Measurements from ENCODE around the gene ESPL1.
"Not testable (repeated sequence)": the region's sequence is repeated elsewhere in the genome, so short reads cannot be mapped to it uniquely, and the experiment has no call there.

Gene ESPL1

GRCh38 chr12:53288322-53288721 is 20.2 kb downstream of the ESPL1 start:
- CTCF ChIA-PET, result interaction anchor here (0.6 to 11.7 kb wide), 13 partner anchors 9 to 223 kb away, joined by 3 to 166 read pairs (median 4); partner anchors contain the start of genes CSAD, ESPL1, ITGB7 and ZNF740
- Mint-ChIP-seq H3K27ac (no peak overlapping the region), H3K36me3 (peaks cover 56% of the 10 kb centered on the region), H3K9me3 (no peaks in the 10 kb centered on the region), H3K4me1 (peaks cover 4% of the 10 kb centered on the region), H3K27me3 (no peaks in the 10 kb centered on the region), H3K4me3 (no peak overlapping the region)
- DNase-seq, result no peak

- Mint-ChIP-seq H3K9me3 (no peaks in the 10 kb centered on the region), H3K27me3 (no peaks in the 10 kb centered on the region), H3K4me1 (peaks cover 13% of the 10 kb centered on the region), H3K4me3 (no peak overlapping the region), H3K36me3 (peaks cover 59% of the 10 kb centered on the region), H3K27ac (no peak overlapping the region)
- CTCF ChIA-PET, result interaction anchor here (1.0 to 11.7 kb wide), 6 partner anchors 11 to 224 kb away, joined by 3 to 166 read pairs (median 5); partner anchors contain the start of genes AAAS and ITGB7
- DNase-seq, result no peak
Measured at GRCh38 chr12:53289891-53290290, 21.8 kb downstream of the ESPL1 start.

- H3K27ac Mint-ChIP-seq, result no peak overlapping the region
- no peaks in the 10 kb centered on the region for H3K27me3 Mint-ChIP-seq
- H3K4me3 Mint-ChIP-seq, result no peak overlapping the region
- CTCF ChIA-PET, result interaction anchor here (1.0 to 11.7 kb wide), 6 partner anchors 23 to 225 kb away, joined by 3 to 166 read pairs (median 5); partner anchors contain the start of genes AAAS and ITGB7
- H3K36me3 Mint-ChIP-seq, result peaks cover 60% of the 10 kb centered on the region
- no peaks in the 10 kb centered on the region for H3K9me3 Mint-ChIP-seq
- no peak for DNase-seq
- H3K4me1 Mint-ChIP-seq, result peaks cover 21% of the 10 kb centered on the region
Measured at GRCh38 chr12:53290661-53291060, 22.6 kb downstream of the ESPL1 start.

- Mint-ChIP-seq H3K27ac (no peak overlapping the region), H3K36me3 (peaks cover 57% of the 10 kb centered on the region), H3K27me3 (no peaks in the 10 kb centered on the region), H3K4me1 (peaks cover 36% of the 10 kb centered on the region), H3K4me3 (no peak overlapping the region), H3K9me3 (no peaks in the 10 kb centered on the region)
- no peak for DNase-seq
- CTCF ChIA-PET, result interaction anchor here (1.2 to 11.7 kb wide), 5 partner anchors 9 to 133 kb away, joined by 3 to 166 read pairs (median 4); partner anchors contain the start of genes AAAS and ITGB7
Measured at GRCh38 chr12:53292426-53292825, 24.3 kb downstream of the ESPL1 start.

GRCh38 chr12:53295070-53295890 is 27.2 kb downstream of the ESPL1 start, which contains the start of gene PFDN5:
Gene PFDN5, plus strand, starts transcription at chr12:53295542. Its CDS starts 26 bp downstream, at chr12:53295568.
- H3K4me1 Mint-ChIP-seq, result peaks cover 54% of the 10 kb centered on the region
- H3K4me3 Mint-ChIP-seq, result peak within 1 kb of the TSS; percentile 100
- DNase-seq, result peak; percentile 92
- H3K9me3 Mint-ChIP-seq, result no peaks in the 10 kb centered on the region
- H3K27ac Mint-ChIP-seq, result peak within 1 kb of the TSS; percentile 92
- CTCF ChIA-PET, result interaction anchor here (0.8 to 11.7 kb wide), 7 partner anchors 26 to 197 kb away, joined by 3 to 166 read pairs (median 5); partner anchors contain the start of genes AAAS, ESPL1 and ITGB7
- H3K36me3 Mint-ChIP-seq, result peaks cover 55% of the 10 kb centered on the region
- no peaks in the 10 kb centered on the region for H3K27me3 Mint-ChIP-seq

- Mint-ChIP-seq H3K4me3 (peak overlapping the region; percentile 100), H3K27me3 (no peaks in the 10 kb centered on the region), H3K27ac (peak overlapping the region; percentile 92), H3K9me3 (no peaks in the 10 kb centered on the region), H3K36me3 (peaks cover 57% of the 10 kb centered on the region), H3K4me1 (peaks cover 60% of the 10 kb centered on the region)
- DNase-seq, result no peak
- CTCF ChIA-PET, result interaction anchor here (0.8 to 11.7 kb wide), 8 partner anchors 26 to 197 kb away, joined by 3 to 166 read pairs (median 4); partner anchors contain the start of genes AAAS, ESPL1 and ITGB7
Measured at GRCh38 chr12:53295891-53296219, 27.8 kb downstream of the ESPL1 start.

GRCh38 chr12:53297106-53297505 is 29.0 kb downstream of the ESPL1 start:
- Mint-ChIP-seq H3K4me1 (peaks cover 72% of the 10 kb centered on the region), H3K36me3 (peaks cover 54% of the 10 kb centered on the region), H3K4me3 (peak overlapping the region; percentile 100)
- not testable (repeated sequence) for H3K9me3 Mint-ChIP-seq, H3K27ac Mint-ChIP-seq, H3K27me3 Mint-ChIP-seq, DNase-seq
- CTCF ChIA-PET, result interaction anchor here (0.8 to 1.6 kb wide), 5 partner anchors 8 to 102 kb away, joined by 3 to 9 read pairs (median 3); partner anchors contain the start of genes AAAS and RARG

- peaks cover 79% of the 10 kb centered on the region for H3K4me1 Mint-ChIP-seq
- no peaks in the 10 kb centered on the region for H3K9me3 Mint-ChIP-seq
- H3K4me3 Mint-ChIP-seq, result no peak overlapping the region
- no peak for DNase-seq
- peaks cover 54% of the 10 kb centered on the region for H3K36me3 Mint-ChIP-seq
- H3K27ac Mint-ChIP-seq, result peak overlapping the region; percentile 49
- CTCF ChIA-PET, result interaction anchor here (0.9 to 2.5 kb wide), 5 partner anchors 10 to 86 kb away, joined by 3 to 21 read pairs (median 8); partner anchors contain the start of gene AAAS
- no peaks in the 10 kb centered on the region for H3K27me3 Mint-ChIP-seq
Measured at GRCh38 chr12:53298164-53298563, 30.1 kb downstream of the ESPL1 start.

- peak overlapping the region; percentile 91 for H3K4me3 Mint-ChIP-seq
- no peak for DNase-seq
- peaks cover 50% of the 10 kb centered on the region for H3K36me3 Mint-ChIP-seq
- H3K9me3 Mint-ChIP-seq, result no peaks in the 10 kb centered on the region
- H3K4me1 Mint-ChIP-seq, result peaks cover 78% of the 10 kb centered on the region
- peak overlapping the region; percentile 78 for H3K27ac Mint-ChIP-seq
- CTCF ChIA-PET, result interaction anchor here (1.0 to 2.5 kb wide), 6 partner anchors 22 to 139 kb away, joined by 3 to 21 read pairs (median 6); partner anchors contain the start of gene AAAS
- no peaks in the 10 kb centered on the region for H3K27me3 Mint-ChIP-seq
Measured at GRCh38 chr12:53299101-53299453, 31.0 kb downstream of the ESPL1 start.

GRCh38 chr12:53299454-53300180 is 31.5 kb downstream of the ESPL1 start, which contains the start of gene MYG1:
Gene MYG1, plus strand, starts transcription at chr12:53299695. Its CDS starts 43 bp downstream, at chr12:53299738.
- CTCF ChIA-PET, result interaction anchor here (1.0 to 2.5 kb wide), 6 partner anchors 22 to 140 kb away, joined by 3 to 21 read pairs (median 6); partner anchors contain the start of gene AAAS
- peak within 1 kb of the TSS; percentile 91 for H3K4me3 Mint-ChIP-seq
- H3K4me1 Mint-ChIP-seq, result peaks cover 73% of the 10 kb centered on the region
- no peaks in the 10 kb centered on the region for H3K9me3 Mint-ChIP-seq
- H3K27me3 Mint-ChIP-seq, result no peaks in the 10 kb centered on the region
- DNase-seq, result peak; percentile 94
- peak within 1 kb of the TSS; percentile 78 for H3K27ac Mint-ChIP-seq
- H3K36me3 Mint-ChIP-seq, result peaks cover 45% of the 10 kb centered on the region

GRCh38 chr12:53300187-53300586 is 32.1 kb downstream of the ESPL1 start:
- CTCF ChIA-PET, result interaction anchor here (1.0 to 2.5 kb wide), 6 partner anchors 21 to 141 kb away, joined by 3 to 21 read pairs (median 6); partner anchors contain the start of gene AAAS
- DNase-seq, result peak; percentile 31
- peaks cover 43% of the 10 kb centered on the region for H3K36me3 Mint-ChIP-seq
- peak overlapping the region; percentile 91 for H3K4me3 Mint-ChIP-seq
- H3K27me3 Mint-ChIP-seq, result no peaks in the 10 kb centered on the region
- H3K27ac Mint-ChIP-seq, result peak overlapping the region; percentile 78
- H3K9me3 Mint-ChIP-seq, result no peaks in the 10 kb centered on the region
- H3K4me1 Mint-ChIP-seq, result peaks cover 67% of the 10 kb centered on the region

- H3K27me3 Mint-ChIP-seq, result no peaks in the 10 kb centered on the region
- H3K27ac Mint-ChIP-seq, result no peak overlapping the region
- peaks cover 53% of the 10 kb centered on the region for H3K36me3 Mint-ChIP-seq
- CTCF ChIA-PET, result interaction anchor here (2.1 kb wide), 1 partner anchor 18 kb away, joined by 9 read pairs; the partner anchor contains the start of gene AAAS
- DNase-seq, result no peak
- H3K4me1 Mint-ChIP-seq, result peaks cover 42% of the 10 kb centered on the region
- no peak overlapping the region for H3K4me3 Mint-ChIP-seq
- no peaks in the 10 kb centered on the region for H3K9me3 Mint-ChIP-seq
Measured at GRCh38 chr12:53302903-53303302, 34.8 kb downstream of the ESPL1 start.

GRCh38 chr12:53306826-53307225 is 38.7 kb downstream of the ESPL1 start:
- Mint-ChIP-seq H3K27me3 (no peaks in the 10 kb centered on the region), H3K36me3 (peaks cover 48% of the 10 kb centered on the region), H3K27ac (no peak overlapping the region), H3K9me3 (no peaks in the 10 kb centered on the region), H3K4me3 (no peak overlapping the region), H3K4me1 (peaks cover 10% of the 10 kb centered on the region)
- DNase-seq, result no peak
- CTCF ChIA-PET, result no interaction called here
